ENCODE data around the gene ENTPD8. TPM values are rescaled to one million over a fixed set of nuclear protein-coding genes. Genes with fewer than 3 reads are reported as not detected.
"Not testable (repeated sequence)": the region's sequence is repeated elsewhere in the genome, so short reads cannot be mapped to it uniquely, and the experiment has no call there.

The ENTPD8 gene
- polyA plus RNA-seq, 4 donors = 0.20 to 0.70 (median 0.32) TPM

GRCh38 chr9:137476856-137477255 is 35.7 kb upstream of the ENTPD8 start:
- DNase-seq (ENCODE audit: low read depth in 4 of 4, low spot score in 3 of 4) = no peak

- no peak for DNase-seq (ENCODE audit: low read depth in 4 of 4, low spot score in 3 of 4)
These were observed 34.5 kb upstream of the ENTPD8 start for GRCh38 chr9:137475666-137476065.

GRCh38 chr9:137474271-137474670 is 33.1 kb upstream of the ENTPD8 start:
- no peak for DNase-seq (ENCODE audit: low read depth in 4 of 4, low spot score in 3 of 4)

- DNase-seq (ENCODE audit: low read depth in 4 of 4, low spot score in 3 of 4) = no peak
These were observed 29.6 kb upstream of the ENTPD8 start for GRCh38 chr9:137470785-137471184.

- no peak for DNase-seq (ENCODE audit: low read depth in 4 of 4, low spot score in 3 of 4)
These were observed 26.7 kb upstream of the ENTPD8 start for GRCh38 chr9:137467896-137468295.

- DNase-seq (ENCODE audit: low read depth in 4 of 4, low spot score in 3 of 4) = no peak
These were observed 26.0 kb upstream of the ENTPD8 start for GRCh38 chr9:137467161-137467581.

GRCh38 chr9:137466389-137467085 is 25.4 kb upstream of the ENTPD8 start:
- not testable (repeated sequence) for DNase-seq (ENCODE audit: low read depth in 4 of 4, low spot score in 3 of 4)

- no peak for DNase-seq (ENCODE audit: low read depth in 4 of 4, low spot score in 3 of 4)
These were observed 24.7 kb upstream of the ENTPD8 start for GRCh38 chr9:137465720-137466388.

GRCh38 chr9:137465000-137465719 is 24.0 kb upstream of the ENTPD8 start:
- no peak for DNase-seq (ENCODE audit: low read depth in 4 of 4, low spot score in 3 of 4)

- DNase-seq (ENCODE audit: low read depth in 4 of 4, low spot score in 3 of 4) = no peak
These were observed 23.3 kb upstream of the ENTPD8 start for GRCh38 chr9:137464291-137464999.

GRCh38 chr9:137463931-137464290 is 22.8 kb upstream of the ENTPD8 start:
- DNase-seq (ENCODE audit: low read depth in 4 of 4, low spot score in 3 of 4) = no peak

GRCh38 chr9:137462986-137463930 is 22.1 kb upstream of the ENTPD8 start:
- no peak for DNase-seq (ENCODE audit: low read depth in 4 of 4, low spot score in 3 of 4)

GRCh38 chr9:137462396-137462985 is 21.3 kb upstream of the ENTPD8 start:
- DNase-seq (ENCODE audit: low read depth in 4 of 4, low spot score in 3 of 4) = no peak

GRCh38 chr9:137461663-137462395 is 20.7 kb upstream of the ENTPD8 start:
- DNase-seq (ENCODE audit: low read depth in 4 of 4, low spot score in 3 of 4) = no peak

GRCh38 chr9:137461316-137461662 is 20.1 kb upstream of the ENTPD8 start:
- no peak for DNase-seq (ENCODE audit: low read depth in 4 of 4, low spot score in 3 of 4)

GRCh38 chr9:137460363-137461315 is 19.5 kb upstream of the ENTPD8 start:
- DNase-seq (ENCODE audit: low read depth in 4 of 4, low spot score in 3 of 4) = no peak

GRCh38 chr9:137459601-137460362 is 18.6 kb upstream of the ENTPD8 start:
- no peak for DNase-seq (ENCODE audit: low read depth in 4 of 4, low spot score in 3 of 4)
